HG02884 (cell line): ENCODE data around the gene RAB40B.

Source experiments
- ATAC-seq: cut with Tn5 transposase; IDR thresholded peaks from one replicate; pipeline ENCODE4 v1.9.1; 2021; ENCODE audit warnings: mild to moderate bottlenecking, moderate library complexity; ENCODE audit not compliant: unreplicated experiment

The RAB40B gene

DNA sequence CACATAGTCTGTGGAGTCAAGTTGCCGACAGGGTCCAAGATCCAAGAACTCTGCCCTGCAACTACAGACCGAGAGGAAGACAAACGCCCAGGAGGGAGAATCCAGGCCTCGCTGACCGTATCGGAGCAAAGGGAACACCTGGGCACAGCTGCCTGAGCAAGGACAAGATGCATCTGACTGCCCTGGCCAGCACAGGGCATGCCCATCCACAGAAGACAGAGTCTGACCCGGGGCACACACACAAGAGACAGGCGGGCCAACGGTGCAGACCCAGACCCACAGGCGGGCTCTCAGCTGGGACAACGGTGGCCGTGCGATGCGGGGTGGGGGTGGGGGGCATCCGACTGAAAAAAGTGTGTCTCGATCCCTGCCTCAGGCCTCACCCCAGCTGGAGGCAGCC lies 6.2 kb downstream of the RAB40B start:
- ATAC-seq, result no peak

- no peak for ATAC-seq
Measured at GRCh38 chr17:82691714-82692113, 6.8 kb downstream of the RAB40B start.

DNA sequence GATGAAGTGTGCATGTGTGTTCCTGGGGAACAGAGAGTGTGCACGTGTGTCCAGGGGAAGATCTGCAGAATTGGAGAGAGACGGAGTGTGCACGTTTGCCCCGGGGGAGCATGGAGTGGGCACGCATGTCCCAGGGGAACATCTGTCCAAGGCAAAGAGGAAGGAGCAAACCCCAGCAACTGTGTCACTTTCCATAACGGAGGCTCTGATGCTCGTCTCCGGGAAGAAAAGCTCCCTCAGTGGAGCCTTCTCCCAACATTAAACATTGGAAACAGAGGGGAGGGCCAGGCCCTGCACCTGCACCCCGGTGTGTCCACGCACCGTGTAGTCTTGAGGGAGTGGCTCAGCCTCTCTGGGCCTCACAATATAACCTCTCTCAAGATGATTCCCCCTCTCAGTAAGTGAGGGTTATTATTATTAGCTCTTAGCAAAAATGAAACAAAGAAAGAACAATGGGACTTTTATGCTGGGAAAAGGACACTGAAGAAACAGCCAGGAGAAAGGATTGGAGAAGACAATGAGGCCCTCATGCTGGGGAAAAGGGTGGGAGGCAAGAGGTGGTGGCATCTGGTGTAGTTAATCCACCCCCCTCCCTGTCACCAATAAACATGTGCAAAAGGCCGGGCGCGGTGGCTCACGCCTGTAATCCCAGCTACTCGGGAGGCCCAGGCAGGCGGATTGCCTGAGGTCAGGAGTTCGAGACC lies 7.6 kb downstream of the RAB40B start:
- no peak for ATAC-seq

DNA sequence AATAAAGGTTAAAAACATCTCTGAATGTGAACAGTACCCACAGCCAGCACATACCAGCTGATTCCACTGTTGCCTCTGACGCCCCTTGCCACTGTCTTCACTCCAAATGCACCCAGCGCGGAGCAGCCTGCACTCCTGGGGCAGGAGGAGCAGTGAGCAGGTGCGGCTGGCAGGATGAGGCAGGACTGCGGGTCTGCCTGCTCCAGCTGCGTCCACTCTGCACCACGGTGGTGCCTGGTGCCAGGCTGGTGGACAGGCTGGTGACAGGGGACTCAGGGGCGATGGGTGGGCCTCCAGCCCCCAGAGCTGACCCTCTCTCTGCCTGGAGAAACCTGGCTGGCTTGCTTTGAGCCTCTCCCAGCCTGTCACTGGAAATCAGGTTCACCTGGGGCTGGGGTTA lies 9.4 kb downstream of the RAB40B start:
- no peak for ATAC-seq

DNA sequence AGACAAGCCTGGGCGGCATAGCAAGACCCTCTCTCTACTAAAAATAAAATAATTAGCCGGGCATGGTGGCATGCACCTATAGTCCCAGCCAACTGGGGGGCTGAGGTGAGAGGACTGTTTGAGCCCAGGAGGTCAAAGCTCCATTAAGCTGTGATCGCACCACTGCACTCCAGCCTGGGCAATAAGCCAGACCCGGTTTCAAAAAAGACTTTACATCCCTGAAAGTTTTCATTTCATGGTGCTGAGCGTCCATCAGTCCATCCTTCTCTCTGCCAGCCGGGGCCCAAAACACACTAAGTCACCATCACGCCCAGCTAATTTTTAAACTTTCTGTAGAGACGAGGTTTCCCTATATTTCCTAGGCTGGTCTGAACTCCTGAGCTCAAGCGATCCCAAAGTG lies 10.6 kb downstream of the RAB40B start:
- no peak for ATAC-seq

GRCh38 chr17:82687375-82687861 lies 11.1 kb downstream of the RAB40B start:
- no peak for ATAC-seq

DNA sequence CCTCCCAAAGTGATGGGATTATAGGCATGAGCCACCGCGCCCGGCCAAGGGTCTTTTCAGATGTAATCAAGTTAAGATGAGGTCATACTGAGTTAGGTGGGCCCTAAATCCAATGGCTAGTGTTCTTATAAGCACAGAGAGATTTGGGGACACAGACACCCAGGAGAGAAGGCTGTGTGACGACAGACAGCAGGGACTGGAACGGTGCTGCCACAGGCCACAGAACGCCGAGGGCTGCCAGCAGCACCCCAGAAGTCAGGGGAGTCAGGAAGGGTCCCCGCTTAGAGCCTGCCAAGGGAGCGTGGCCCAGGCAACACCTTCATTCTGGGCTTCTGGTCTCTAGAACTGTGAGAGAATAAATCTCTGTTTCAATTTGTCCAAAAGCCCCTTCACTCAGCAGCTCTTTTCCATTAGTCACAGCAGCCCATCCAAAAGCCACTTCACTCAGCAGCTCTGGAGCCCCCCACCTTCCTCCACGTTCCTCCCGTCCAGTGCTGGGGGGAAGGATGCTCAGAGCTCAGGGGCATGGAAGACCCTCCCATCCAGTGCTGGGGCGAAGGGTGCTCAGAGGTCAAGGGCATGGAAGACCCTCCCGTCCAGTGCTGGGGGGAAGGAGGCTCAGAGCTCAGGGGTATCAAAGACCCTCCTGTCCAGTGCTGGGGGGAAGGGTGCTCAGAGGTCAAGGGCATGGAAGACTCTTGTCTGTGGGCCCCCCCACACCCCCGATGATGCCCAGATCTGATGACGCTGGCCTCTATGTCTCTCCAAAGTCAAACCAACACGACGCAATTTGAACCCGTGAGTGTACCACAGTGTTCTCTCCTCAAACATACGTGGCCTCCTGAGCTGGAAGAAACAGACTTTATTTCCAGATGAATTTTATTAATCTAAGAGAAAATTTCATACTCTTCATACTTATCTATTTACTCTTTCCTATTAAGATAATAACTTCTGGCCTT lies 11.9 kb downstream of the RAB40B start:
- ATAC-seq, result no peak

GRCh38 chr17:82685291-82685690 lies 13.2 kb downstream of the RAB40B start:
- no peak for ATAC-seq

DNA sequence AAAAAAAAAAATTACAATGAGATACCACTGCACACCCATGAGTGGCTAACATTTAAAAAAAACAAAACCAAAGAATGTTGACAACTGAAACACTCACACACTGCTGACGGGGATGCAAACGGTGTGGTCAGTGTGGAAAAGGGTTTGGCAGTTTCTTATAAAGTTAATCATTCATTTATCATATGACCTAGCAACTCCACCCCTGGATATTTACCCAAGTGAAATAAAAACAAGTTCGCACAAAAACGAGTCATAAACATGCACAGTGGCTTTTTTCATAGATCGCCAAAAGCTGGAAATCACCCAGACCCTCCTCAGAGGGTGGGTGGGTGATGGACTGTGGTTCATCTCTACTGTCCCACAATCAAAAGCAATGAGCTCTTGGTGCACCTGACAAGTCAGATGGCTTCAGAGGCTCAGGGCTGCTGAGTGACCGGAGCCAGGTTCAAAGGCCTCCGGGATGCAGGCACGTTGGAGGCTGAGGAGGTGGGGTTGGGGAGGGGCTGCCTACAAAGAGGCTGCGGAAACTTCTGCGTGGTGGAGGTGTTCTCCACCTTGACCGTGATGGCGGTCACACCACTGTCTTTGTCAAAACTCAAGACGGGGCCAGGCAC lies 14.2 kb downstream of the RAB40B start:
- no peak for ATAC-seq

GRCh38 chr17:82683534-82683933 lies 15.0 kb downstream of the RAB40B start:
- ATAC-seq, result no peak

- no peak for ATAC-seq
Measured at GRCh38 chr17:82681547-82681946, 17.0 kb downstream of the RAB40B start.

DNA sequence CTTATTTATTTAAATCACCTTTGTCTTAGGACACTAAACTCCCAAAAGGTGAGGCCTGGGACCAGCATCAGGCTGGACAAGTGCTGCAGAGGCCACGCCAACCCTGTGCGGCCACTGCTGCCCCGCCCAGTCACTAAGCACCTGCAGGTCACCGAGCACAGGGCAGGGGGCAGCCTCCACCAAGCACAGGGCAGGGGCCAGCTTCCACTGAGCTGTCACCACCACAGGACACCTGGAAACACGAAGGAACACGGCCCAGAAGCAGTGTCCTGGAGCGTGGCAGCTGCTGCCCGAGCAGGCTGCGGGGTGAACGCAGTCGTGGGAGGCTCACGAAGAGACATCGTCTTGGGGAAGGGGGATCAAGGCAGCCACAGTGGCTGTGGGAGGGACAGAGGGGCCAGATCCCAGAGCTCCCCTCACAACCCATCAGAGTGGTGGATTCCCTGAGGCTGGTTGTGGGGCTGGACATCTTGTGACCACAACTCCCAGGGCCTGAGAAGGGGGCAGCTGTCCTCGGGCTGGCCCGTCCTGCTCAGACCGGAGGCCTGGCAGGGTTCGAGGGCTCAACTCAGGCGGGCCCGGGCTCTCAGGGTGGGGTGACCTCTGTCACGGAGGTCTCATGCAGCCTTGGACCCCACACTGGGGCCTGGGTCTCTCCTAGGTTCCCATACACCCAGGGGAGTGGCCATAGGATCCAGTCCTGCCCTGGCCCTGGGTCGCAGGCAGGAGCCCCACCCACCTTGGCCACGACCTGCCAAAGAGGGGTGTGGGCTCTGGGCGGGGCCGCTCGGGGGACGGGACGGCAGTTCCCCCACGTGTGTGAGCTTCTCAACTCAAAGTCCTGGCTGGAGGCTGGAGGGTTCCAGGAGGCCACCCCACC lies 18.7 kb downstream of the RAB40B start:
- ATAC-seq, result no peak

DNA sequence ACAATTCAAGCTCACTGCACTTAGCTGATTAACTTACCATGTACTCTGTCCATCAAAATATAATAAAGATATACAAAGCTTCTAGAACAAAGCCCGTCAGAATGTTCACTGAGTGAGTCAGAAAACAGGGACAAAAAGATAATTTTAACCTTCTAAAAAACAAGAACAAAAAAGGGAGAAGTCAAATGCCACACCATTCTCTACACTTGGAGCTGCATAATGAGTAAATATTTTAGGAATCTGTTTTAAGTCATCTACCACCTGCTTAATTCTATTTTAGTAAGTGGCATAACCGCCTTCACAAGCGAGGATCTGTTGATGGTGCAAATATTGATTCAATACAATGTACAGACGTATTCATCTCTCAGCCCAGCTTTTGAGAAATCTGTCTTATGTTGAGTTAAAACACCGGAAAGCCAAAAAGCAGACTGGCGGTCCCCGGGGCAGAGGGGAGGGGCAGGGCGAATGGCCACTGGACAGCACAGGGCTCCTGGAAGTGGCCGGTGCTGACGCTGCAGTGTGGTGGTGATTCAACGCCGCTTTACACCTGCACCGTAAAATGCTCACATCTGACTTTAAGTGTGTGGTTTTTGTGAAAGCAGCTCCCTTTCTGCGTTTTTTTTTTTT lies 20.1 kb downstream of the RAB40B start:
- no peak for ATAC-seq

- no peak for ATAC-seq
Measured at GRCh38 chr17:82677353-82677925, 21.1 kb downstream of the RAB40B start.

DNA sequence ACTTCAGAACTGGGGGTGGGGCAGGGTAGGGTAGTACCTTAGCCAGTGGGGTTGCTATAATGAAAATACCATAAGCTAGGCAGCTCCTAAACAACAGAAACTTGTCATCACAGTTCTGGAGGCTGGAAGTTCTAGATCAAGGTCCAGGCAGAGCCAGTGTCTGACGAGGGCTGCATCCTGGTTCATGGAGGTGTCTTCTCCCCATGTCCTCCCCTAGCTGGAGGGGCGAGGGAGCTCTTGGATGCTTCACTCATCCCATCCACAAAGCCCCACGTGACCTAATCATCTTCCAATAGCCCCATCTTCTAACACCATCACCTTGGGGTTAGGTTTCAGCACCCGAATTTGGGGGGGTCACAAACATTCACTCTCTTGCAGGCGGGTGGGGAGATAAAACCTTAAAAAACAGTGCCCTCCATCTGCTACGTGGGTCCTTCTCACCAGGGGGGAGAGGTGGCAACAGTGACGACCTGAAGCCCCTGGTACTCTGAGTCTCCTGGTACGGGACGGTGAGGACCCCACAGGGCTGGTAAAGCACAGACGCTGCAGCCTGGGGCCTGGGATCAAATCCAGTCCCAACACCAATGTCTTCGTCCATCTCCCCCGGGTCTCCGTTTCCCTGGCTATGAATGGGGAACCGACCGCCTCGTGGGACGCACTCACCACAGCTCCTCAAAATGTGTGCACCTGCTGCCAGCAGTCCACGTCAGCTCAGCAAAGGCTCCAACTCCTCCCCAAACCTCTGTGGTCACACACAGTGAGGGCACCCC lies 22.8 kb downstream of the RAB40B start:
- no peak for ATAC-seq

DNA sequence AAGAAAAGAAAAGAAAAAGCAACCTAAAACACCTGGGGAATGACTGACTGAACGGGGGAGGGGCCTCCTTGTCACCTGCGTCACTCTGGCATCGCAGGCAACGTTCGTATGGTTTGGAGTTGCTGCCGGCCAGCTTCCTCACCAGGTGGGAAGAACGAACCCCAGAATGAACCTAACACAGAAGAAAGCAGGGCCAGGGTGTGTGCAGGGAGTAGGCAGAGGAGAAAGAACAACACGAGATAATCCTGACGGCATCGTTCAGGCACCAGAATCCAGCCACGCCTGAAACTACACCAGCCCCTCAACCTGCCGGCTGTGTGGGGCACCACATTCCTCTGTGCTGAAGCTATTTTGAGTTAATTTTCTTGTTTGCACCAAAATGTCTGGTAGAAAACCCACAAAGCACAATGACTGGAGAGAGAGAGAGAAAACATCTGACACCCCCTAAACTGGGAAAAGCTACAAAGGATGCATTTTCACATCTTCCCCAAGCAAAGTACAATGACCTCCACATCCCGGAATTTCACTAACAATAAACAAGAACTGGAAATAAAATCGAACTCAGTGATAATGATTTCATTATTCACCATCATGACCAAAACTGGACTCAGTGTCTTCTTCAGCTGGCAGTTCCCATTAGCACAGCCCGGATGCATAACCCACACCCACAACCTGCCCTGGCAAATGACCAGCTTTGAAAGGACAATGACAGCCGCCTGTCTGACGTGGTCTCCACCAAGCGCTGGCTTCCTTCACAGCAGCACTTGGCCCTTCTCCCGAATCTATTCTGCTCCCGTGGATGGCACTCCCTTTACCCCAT lies 23.6 kb downstream of the RAB40B start:
- no peak for ATAC-seq

GRCh38 chr17:82670661-82671450 lies 27.6 kb downstream of the RAB40B start:
- no peak for ATAC-seq
